H9 (cell line): Measurements from ENCODE around the gene CCDC148. TPM values are rescaled to one million over a fixed set of nuclear protein-coding genes. Genes with fewer than 3 reads are reported as not detected.

ENCODE experiments used
- DNase-seq: peaks from one replicate; pipeline ENCODE4 v3.0.0-alpha.2; 2017
- H2AFZ ChIP-seq: one replicate; pipeline ENCODE4 v1.6.1; 2013; ENCODE audit warnings: mild to moderate bottlenecking, low read length, control low read depth, moderate library complexity
- H2AK5ac ChIP-seq: 2 replicates; pipeline ENCODE4 v1.6.1; 2013; ENCODE audit warnings: low read length, control low read depth, mixed read lengths; ENCODE audit not compliant: insufficient read length
- H2BK120ac ChIP-seq: one replicate; pipeline ENCODE4 v1.6.1; 2013; ENCODE audit warnings: low read depth, mild to moderate bottlenecking, low read length, control low read depth, inconsistent platforms; ENCODE audit not compliant: poor library complexity, severe bottlenecking
- H2BK12ac ChIP-seq: 2 replicates; pipeline ENCODE4 v1.6.1; 2013; ENCODE audit warnings: low read length, control low read depth, mixed read lengths, low read depth; ENCODE audit not compliant: insufficient read length
- H2BK15ac ChIP-seq: 2 replicates; pipeline ENCODE4 v1.6.1; 2013; ENCODE audit warnings: low read depth, low read length, control low read depth
- H2BK20ac ChIP-seq: one replicate; pipeline ENCODE4 v1.6.1; 2013; ENCODE audit warnings: low read depth, mild to moderate bottlenecking, low read length, control low read depth, inconsistent platforms; ENCODE audit not compliant: poor library complexity, severe bottlenecking
- H2BK5ac ChIP-seq: 2 replicates; pipeline ENCODE4 v1.6.1; 2013; ENCODE audit warnings: low read length, control low read depth, mixed read lengths; ENCODE audit not compliant: insufficient read length
- H3K14ac ChIP-seq: 2 replicates; pipeline ENCODE4 v1.6.1; 2013; ENCODE audit warnings: low read length, control low read depth; ENCODE audit not compliant: insufficient read depth
- H3K18ac ChIP-seq: 2 replicates; pipeline ENCODE4 v1.6.1; 2013; ENCODE audit warnings: low read depth, mild to moderate bottlenecking, mixed read lengths, low read length, control low read depth; ENCODE audit not compliant: insufficient read length
- H3K23ac ChIP-seq: 2 replicates; pipeline ENCODE4 v1.6.1; 2013; ENCODE audit warnings: low read length, control low read depth, mixed read lengths, low read depth; ENCODE audit not compliant: insufficient read length
- H3K23me2 ChIP-seq: 2 replicates; pipeline ENCODE4 v1.6.1; 2013; ENCODE audit warnings: low read depth, mild to moderate bottlenecking, mixed read lengths, low read length, control low read depth; ENCODE audit not compliant: insufficient read length, poor library complexity, severe bottlenecking
- H3K27ac ChIP-seq: 2 replicates; pipeline ENCODE4 v1.5.1; 2013; ENCODE audit warnings: low read length, control low read depth, mixed read lengths, low read depth; ENCODE audit not compliant: insufficient read length
- H3K27me3 ChIP-seq: 2 replicates; pipeline ENCODE4 v1.6.1; 2013; ENCODE audit warnings: low read length, control low read depth, inconsistent platforms; ENCODE audit not compliant: insufficient read depth
- H3K4ac ChIP-seq: 2 replicates; pipeline ENCODE4 v1.6.1; 2013; ENCODE audit warnings: low read depth, mild to moderate bottlenecking, control low read depth, inconsistent platforms, low read length, moderate library complexity
- H3K4me1 ChIP-seq: 2 replicates; pipeline ENCODE4 v1.6.1; 2013; ENCODE audit warnings: low read length, control low read depth, inconsistent platforms; ENCODE audit not compliant: insufficient read depth
- H3K4me2 ChIP-seq: 2 replicates; pipeline ENCODE4 v1.6.1; 2013; ENCODE audit warnings: low read length, control low read depth, mixed read lengths; ENCODE audit not compliant: insufficient read length, insufficient read depth
- H3K56ac ChIP-seq: 2 replicates; pipeline ENCODE4 v1.6.1; 2013; ENCODE audit warnings: low read depth, mild to moderate bottlenecking, mixed read lengths, low read length, control low read depth; ENCODE audit not compliant: insufficient read length
- H3K79me1 ChIP-seq: 2 replicates; pipeline ENCODE4 v1.6.1; 2013; ENCODE audit warnings: low read depth, mild to moderate bottlenecking, moderate library complexity, low read length, control low read depth, inconsistent platforms; ENCODE audit not compliant: insufficient read depth, poor library complexity, severe bottlenecking
- H3K79me2 ChIP-seq: 2 replicates; pipeline ENCODE4 v1.6.1; 2013; ENCODE audit warnings: low read length, control low read depth, inconsistent platforms; ENCODE audit not compliant: insufficient read depth
- H3K9ac ChIP-seq: 2 replicates; pipeline ENCODE4 v1.6.1; 2013; ENCODE audit warnings: low read length, control low read depth, mixed read lengths; ENCODE audit not compliant: insufficient read length; ENCODE audit errors: extremely low read depth
- H3K9me3 ChIP-seq: one replicate; pipeline ENCODE4 v1.6.1; 2013; ENCODE audit warnings: low read depth, low read length, inconsistent platforms; ENCODE audit not compliant: control insufficient read depth
- H3T11ph ChIP-seq: one replicate; pipeline ENCODE4 v1.6.1; 2013; ENCODE audit warnings: mild to moderate bottlenecking, low read length, control low read depth, inconsistent platforms
- H4K20me1 ChIP-seq: one replicate; pipeline ENCODE4 v1.6.1; 2013; ENCODE audit not compliant: control insufficient read depth, insufficient read length, insufficient read depth
- H4K5ac ChIP-seq: 2 replicates; pipeline ENCODE4 v1.6.1; 2013; ENCODE audit warnings: low read depth, mild to moderate bottlenecking, mixed read lengths, low read length, control low read depth; ENCODE audit not compliant: insufficient read length
- H4K8ac ChIP-seq: replicated peaks from 2 replicates; pipeline ENCODE4 v1.6.1; 2013; ENCODE audit warnings: low read length, control low read depth, mixed read lengths, low read depth; ENCODE audit not compliant: insufficient read length
- H4K91ac ChIP-seq: 2 replicates; pipeline ENCODE4 v1.6.1; 2013; ENCODE audit warnings: low read depth, mild to moderate bottlenecking, moderate library complexity, mixed read lengths, low read length, control low read depth; ENCODE audit not compliant: insufficient read length
- H3K27ac Mint-ChIP-seq, 3 experiments: 2 replicates in 2 of 3; 3 replicates in 1 of 3; pipeline ENCODE4 v1.8.0; 2020 to 2021; ENCODE audit warnings: mixed read lengths in 3 of 3, mild to moderate bottlenecking in 1 of 3, moderate library complexity in 1 of 3
- H3K27me3 Mint-ChIP-seq: 2 replicates; pipeline ENCODE4 v1.8.0; 2021; ENCODE audit warnings: low read depth, mild to moderate bottlenecking, moderate library complexity, mixed read lengths
- H3K36me3 Mint-ChIP-seq, 3 experiments: 2 replicates in 2 of 3; 3 replicates in 1 of 3; pipeline ENCODE4 v1.8.0; 2020 to 2021; ENCODE audit warnings: low read depth in 3 of 3, mixed read lengths in 3 of 3; ENCODE audit not compliant: insufficient read depth in 1 of 3
- H3K4me1 Mint-ChIP-seq, 2 experiments: 2 replicates each; pipeline ENCODE4 v1.8.0; 2020; ENCODE audit warnings: mixed read lengths in 2 of 2
- H3K4me3 Mint-ChIP-seq, 2 experiments: 2 replicates in 1 of 2; 3 replicates in 1 of 2; pipeline ENCODE4 v1.8.0; 2020 to 2021; ENCODE audit warnings: mild to moderate bottlenecking in 2 of 2, mixed read lengths in 2 of 2, moderate library complexity in 1 of 2
- H3K9me3 Mint-ChIP-seq, 2 experiments: 2 replicates in 1 of 2; 3 replicates in 1 of 2; pipeline ENCODE4 v1.8.0; 2020; ENCODE audit warnings: mild to moderate bottlenecking in 2 of 2, mixed read lengths in 2 of 2, moderate library complexity in 1 of 2
- WGBS: extraction: QIAGEN DNeasy Blood & Tissue Kit; methylation state at CpG from one replicate; pipeline ENCODE4 v1.1.7; 2013; ENCODE audit warnings: missing lambda C conversion rate, low lambda C conversion rate, mixed read lengths; ENCODE audit not compliant: insufficient read length; ENCODE audit errors: extremely low coverage; 5-methylcytosine and 5-hydroxymethylcytosine counted together
- total RNA-seq: library from RNA; stranded (reverse); gene quantifications from 2 replicates; pipeline ENCODE4 v1.2.1, GENCODE V29; 2021
- TF ChIP-seq, protein P1 (sequence below): fragments of 200-600 bp; sonication (generic); conservative IDR thresholded peaks from 3 replicates; pipeline ENCODE4 v1.8.0; 2021; ENCODE audit warnings: antibody characterized with exemption, mild to moderate bottlenecking

The CCDC148 gene
- total RNA-seq, 1 experiment from 2014 or later = 1.5 TPM

GRCh38 chr2:158266111-158266510 is 190.4 kb downstream of the CCDC148 start:
- Histone ChIP-seq H2BK20ac (no peak overlapping the region), H2BK120ac (no peak overlapping the region), H3T11ph (no peak overlapping the region), H3K27ac (no peak overlapping the region), H3K4ac (no peak overlapping the region), H3K14ac (no peak overlapping the region), H3K23me2 (no peaks in the 10 kb centered on the region), H3K79me1 (no peaks in the 10 kb centered on the region), H2BK12ac (no peak overlapping the region), H4K8ac (no peak overlapping the region), H3K18ac (no peak overlapping the region), H3K79me2 (no peaks in the 10 kb centered on the region), H4K5ac (no peak overlapping the region), H3K9ac (no peak overlapping the region), H2BK5ac (no peak overlapping the region), H3K23ac (no peak overlapping the region), H4K91ac (no peak overlapping the region), H3K9me3 (no peaks in the 10 kb centered on the region), H4K20me1 (no peaks in the 10 kb centered on the region), H2BK15ac (no peak overlapping the region), H3K56ac (no peak overlapping the region), H3K4me1 (no peaks in the 10 kb centered on the region), H2AK5ac (no peak overlapping the region), H3K27me3 (no peaks in the 10 kb centered on the region), H3K4me2 (no peak overlapping the region), H2AFZ (no peak overlapping the region)
- TF ChIP-seq, protein P1, sequence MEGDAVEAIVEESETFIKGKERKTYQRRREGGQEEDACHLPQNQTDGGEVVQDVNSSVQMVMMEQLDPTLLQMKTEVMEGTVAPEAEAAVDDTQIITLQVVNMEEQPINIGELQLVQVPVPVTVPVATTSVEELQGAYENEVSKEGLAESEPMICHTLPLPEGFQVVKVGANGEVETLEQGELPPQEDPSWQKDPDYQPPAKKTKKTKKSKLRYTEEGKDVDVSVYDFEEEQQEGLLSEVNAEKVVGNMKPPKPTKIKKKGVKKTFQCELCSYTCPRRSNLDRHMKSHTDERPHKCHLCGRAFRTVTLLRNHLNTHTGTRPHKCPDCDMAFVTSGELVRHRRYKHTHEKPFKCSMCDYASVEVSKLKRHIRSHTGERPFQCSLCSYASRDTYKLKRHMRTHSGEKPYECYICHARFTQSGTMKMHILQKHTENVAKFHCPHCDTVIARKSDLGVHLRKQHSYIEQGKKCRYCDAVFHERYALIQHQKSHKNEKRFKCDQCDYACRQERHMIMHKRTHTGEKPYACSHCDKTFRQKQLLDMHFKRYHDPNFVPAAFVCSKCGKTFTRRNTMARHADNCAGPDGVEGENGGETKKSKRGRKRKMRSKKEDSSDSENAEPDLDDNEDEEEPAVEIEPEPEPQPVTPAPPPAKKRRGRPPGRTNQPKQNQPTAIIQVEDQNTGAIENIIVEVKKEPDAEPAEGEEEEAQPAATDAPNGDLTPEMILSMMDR = no peak
- H3K4me3 Mint-ChIP-seq = no peak overlapping the region
- H3K27me3 Mint-ChIP-seq = no peaks in the 10 kb centered on the region; the same call in 1 of the 2 replicates
- H3K27ac Mint-ChIP-seq = peak overlapping the region in 1 of 3 experiments; percentile 3; a peak in 1 of 7 replicates
- H3K9me3 Mint-ChIP-seq = peaks cover 0 to 4% of the 10 kb centered on the region in 2 experiments; a peak in 2 of 5 replicates
- H3K4me1 Mint-ChIP-seq = no peaks in the 10 kb centered on the region
- no CpG with 5 or more reads among the region's 2 CpGs for WGBS
- DNase-seq = no peak
- H3K36me3 Mint-ChIP-seq = no peaks in the 10 kb centered on the region; a peak in 1 of 7 replicates
